ENCODE measurements around the gene FAM228A. TPM values are rescaled to one million over a fixed set of nuclear protein-coding genes. Genes with fewer than 3 reads are reported as not detected.

Gene FAM228A
- total RNA-seq, 1 donor from 2014 or later, result 0.64 TPM

DNA sequence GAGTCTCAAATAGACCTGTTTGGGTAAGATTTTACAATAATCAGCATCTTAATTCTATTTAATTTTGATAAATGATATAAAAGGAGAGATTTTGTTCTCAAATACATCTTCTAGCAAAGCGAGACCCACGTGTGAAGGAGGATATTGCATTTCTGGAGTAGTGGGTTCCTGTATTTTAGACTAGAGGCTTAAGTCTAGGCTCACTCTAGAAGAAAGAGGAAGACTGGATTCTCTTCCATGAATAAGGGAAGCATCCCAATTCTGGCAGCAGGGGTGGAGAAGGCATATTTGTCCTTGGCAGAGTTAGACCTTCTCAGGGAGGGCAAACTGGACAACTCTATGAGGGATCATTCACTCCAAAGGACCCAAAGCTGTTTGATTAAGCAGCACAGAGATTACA lies 11.3 kb upstream of the FAM228A start:
- TF ChIP-seq CTCF (IDR thresholded peaks at IDR 0.05), result no peak
- Histone ChIP-seq H3K4me1 (no peaks in the 10 kb centered on the region), H3K27ac (no peak overlapping the region), H3K4me3 (no peak overlapping the region), H3K27me3 (no peaks in the 10 kb centered on the region), H3K9me3 (no peaks in the 10 kb centered on the region), H3K36me3 (peaks cover 3% of the 10 kb centered on the region)
- ATAC-seq (no peak), DNase-seq (no peak)
- intact Hi-C loops (cut with DNase I), result no loop called here

DNA sequence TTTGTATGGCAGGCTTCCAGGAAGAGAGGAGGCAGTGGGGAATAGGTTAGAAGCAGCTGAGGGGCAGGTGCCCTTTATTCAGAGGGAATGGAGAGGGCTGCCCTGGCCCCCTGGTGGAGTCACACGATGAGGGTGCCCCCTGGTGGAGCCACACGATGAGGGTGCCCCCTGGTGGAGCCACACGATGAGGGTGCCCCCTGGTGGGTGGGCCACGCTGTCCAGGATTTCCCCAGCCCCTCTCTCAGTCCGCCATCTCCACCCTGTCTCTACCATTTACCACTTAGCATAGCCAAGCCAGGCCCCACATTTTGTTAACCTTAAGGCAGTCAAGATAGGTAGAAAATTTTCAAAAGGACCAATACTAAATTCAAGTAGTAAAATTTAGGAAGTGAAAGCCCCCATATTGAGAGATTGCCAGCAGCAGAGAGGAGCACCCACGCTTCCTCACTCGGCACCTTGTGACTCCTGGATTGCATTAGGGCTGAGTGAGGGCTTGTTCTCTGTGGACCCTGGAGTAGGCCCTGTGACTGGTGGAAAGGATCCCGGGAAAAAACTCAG lies 10.4 kb upstream of the FAM228A start:
- no peaks in the 10 kb centered on the region for H3K36me3 ChIP-seq
- ATAC-seq (peak; percentile 87), DNase-seq (peak; percentile 68)
- intact Hi-C loops (cut with DNase I), result no loop called here
- no peaks in the 10 kb centered on the region for H3K27me3 ChIP-seq
- no peak overlapping the region for H3K4me3 ChIP-seq
- H3K27ac ChIP-seq, result no peak overlapping the region
- no peaks in the 10 kb centered on the region for H3K9me3 ChIP-seq
- TF ChIP-seq CTCF (IDR thresholded peaks at IDR 0.05), result peak; percentile 57
- H3K4me1 ChIP-seq, result no peaks in the 10 kb centered on the region

GRCh38 chr2:24169023-24169422 lies 5.8 kb upstream of the FAM228A start:
- intact Hi-C loops (cut with DNase I), result no loop called here
- no peak overlapping the region for H3K4me3 ChIP-seq
- no peaks in the 10 kb centered on the region for H3K4me1 ChIP-seq
- H3K27ac ChIP-seq, result no peak overlapping the region
- H3K36me3 ChIP-seq, result no peaks in the 10 kb centered on the region
- H3K9me3 ChIP-seq, result no peaks in the 10 kb centered on the region
- no peaks in the 10 kb centered on the region for H3K27me3 ChIP-seq
- no peak for ATAC-seq
- no peak for TF ChIP-seq CTCF (IDR thresholded peaks at IDR 0.05)
- DNase-seq, result no peak

GRCh38 chr2:24175631-24176187 lies 856 bp downstream of the FAM228A start:
- no peak for DNase-seq
- H3K4me3 ChIP-seq, result no peak overlapping the region
- TF ChIP-seq CTCF (IDR thresholded peaks at IDR 0.05), result no peak

GRCh38 chr2:24176326-24176725 lies 1.5 kb downstream of the FAM228A start:
- Histone ChIP-seq H3K27me3 (no peaks in the 10 kb centered on the region), H3K27ac (no peak overlapping the region), H3K9me3 (no peaks in the 10 kb centered on the region), H3K4me1 (no peaks in the 10 kb centered on the region), H3K4me3 (no peak overlapping the region), H3K36me3 (no peaks in the 10 kb centered on the region)
- intact Hi-C loops (cut with DNase I), result no loop called here
- DNase-seq, result no peak
- ATAC-seq, result no peak
- TF ChIP-seq CTCF (IDR thresholded peaks at IDR 0.05), result no peak

More at GRCh38 chr2:24175631-24176187, 856 bp downstream of the FAM228A start:
- intact Hi-C loops (cut with DNase I), result no loop called here
- Histone ChIP-seq H3K27ac (no peak overlapping the region), H3K36me3 (no peaks in the 10 kb centered on the region), H3K27me3 (no peaks in the 10 kb centered on the region), H3K4me1 (no peaks in the 10 kb centered on the region), H3K9me3 (no peaks in the 10 kb centered on the region)
- no peak for ATAC-seq

DNA sequence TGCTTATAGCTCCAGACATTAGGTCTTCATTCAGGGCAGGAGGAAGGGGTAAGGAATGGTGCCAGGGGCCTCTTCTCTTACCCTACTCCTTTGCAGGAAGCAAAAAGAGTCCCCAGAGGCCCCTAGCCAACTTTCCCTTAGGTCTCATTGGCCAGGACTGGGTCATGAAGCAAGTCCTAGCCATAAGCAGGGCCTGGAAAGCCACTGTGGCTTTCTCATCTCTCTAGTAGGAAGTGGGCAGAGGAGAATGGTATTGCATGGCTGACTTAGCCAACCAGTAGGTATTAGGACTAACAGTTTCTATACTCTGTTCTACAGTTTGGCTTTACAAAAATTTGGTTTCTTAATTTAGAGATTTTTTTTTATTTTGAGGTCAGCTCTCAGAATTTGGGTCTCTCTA lies 4.8 kb downstream of the FAM228A start:
- Histone ChIP-seq H3K27ac (no peak overlapping the region), H3K27me3 (no peaks in the 10 kb centered on the region), H3K9me3 (no peaks in the 10 kb centered on the region), H3K4me3 (no peak overlapping the region), H3K4me1 (no peaks in the 10 kb centered on the region), H3K36me3 (no peaks in the 10 kb centered on the region)
- TF ChIP-seq CTCF (IDR thresholded peaks at IDR 0.05), result no peak
- intact Hi-C loops (cut with DNase I), result no loop called here
- ATAC-seq, result no peak
- no peak for DNase-seq

Measured in upper lobe of right lung (tissue), 1 donor.